Heart left ventricle (tissue), 16 donors: ENCODE measurements around the gene ACADSB. TPM values are rescaled to one million over a fixed set of nuclear protein-coding genes. Genes with fewer than 3 reads are reported as not detected.

ENCODE experiments used
- ATAC-seq, 4 donors: fragments of 200-7000 bp; cut with Tn5 transposase; one replicate each; pipeline ENCODE4 v1.9.1; 2020 to 2022; ENCODE audit warnings: moderate library complexity in 4 of 4, mild to moderate bottlenecking in 3 of 4, moderate number of reproducible peaks in 1 of 4
- DNase-seq, 5 donors: peaks; one replicate each; pipeline ENCODE4 v3.0.0-alpha.2; 2020
- H3K27ac ChIP-seq, 12 donors: fragments of 200-600 bp; sonication (generic) in 4 of 12; one replicate each; pipeline versions ENCODE4 v1.5.0 to v1.8.0; 2016 to 2022; ENCODE audit warnings: mild to moderate bottlenecking in 2 of 12
- H3K27me3 ChIP-seq, 9 donors: fragments of 200-600 bp; sonication (generic) in 2 of 9; one replicate each; pipeline versions ENCODE4 v1.5.1 to v1.8.0; 2016 to 2022; ENCODE audit warnings: mild to moderate bottlenecking in 3 of 9
- H3K36me3 ChIP-seq, 9 donors: fragments of 200-600 bp; sonication (generic) in 2 of 9; one replicate each; pipeline versions ENCODE4 v1.5.0 to v1.8.0; 2018 to 2022; ENCODE audit warnings: mild to moderate bottlenecking in 2 of 9
- H3K4me1 ChIP-seq, 12 donors: fragments of 200-600 bp; sonication (generic) in 4 of 12; one replicate each; pipeline versions ENCODE4 v1.5.0 to v1.8.0; 2016 to 2022; ENCODE audit warnings: mild to moderate bottlenecking in 3 of 12
- H3K4me3 ChIP-seq, 12 donors: fragments of 200-600 bp; sonication (generic) in 4 of 12; one replicate each; pipeline versions ENCODE4 v1.5.0 to v1.8.0; 2017 to 2022; ENCODE audit warnings: mild to moderate bottlenecking in 9 of 12, moderate library complexity in 4 of 12
- H3K9me3 ChIP-seq, 12 donors: fragments of 200-600 bp; sonication (generic) in 4 of 12; one replicate each; pipeline versions ENCODE4 v1.5.0 to v1.8.0; 2016 to 2022; ENCODE audit warnings: mild to moderate bottlenecking in 1 of 12
- POLR2A ChIP-seq, 2 donors: fragments of 450-650 bp; IDR thresholded peaks; one replicate each; pipeline ENCODE4 v1.6.1; 2017; ENCODE audit warnings: antibody characterized with exemption in 2 of 2, mild to moderate bottlenecking in 2 of 2, moderate library complexity in 2 of 2
- whole genome bisulfite sequencing, 4 donors: extraction: QIAGEN DNeasy Blood & Tissue Kit in 2 of 4; methylation state at CpG; one replicate each; pipeline versions ENCODE4 v1.1.5 to v1.1.7; 2013 to 2018; 5-methylcytosine and 5-hydroxymethylcytosine counted together
- intact Hi-C, 10 donors: fragments of 100-400 bp; cut with DNase I; formaldehyde crosslinking; loops; one replicate each; pipeline versions ENCODE4 v1.11.1 to v1.14.2; 2022
- polyA plus RNA-seq, 2 donors: library from polyadenylated mRNA; stranded (reverse); fragments of 200-250 nt; gene quantifications; one replicate each; pipeline ENCODE4 v1.2.3, GENCODE V29; 2013
- total RNA-seq, 9 donors: library from RNA; depleted of rRNA in 2 of 9; stranded (reverse); fragments of >200 nt in 2 of 9; fragmentation: NEBNext Ultra II Directional in 3 of 9; extraction: Animal tissue kit (Norgen Biotek cat#: 25700) in 3 of 9; gene quantifications; one replicate each; pipeline versions ENCODE4 v1.1.0 to v1.2.4, GENCODE V29; 2016 to 2023
- TF ChIP-seq, protein P1 (sequence below), 12 donors: fragments of 200-600 bp; sonication (generic) in 4 of 12; IDR thresholded peaks; one replicate each; pipeline versions ENCODE4 v1.5.0 to v1.8.0; 2018 to 2022; ENCODE audit warnings: antibody characterized with exemption in 12 of 12, mild to moderate bottlenecking in 5 of 12
- donor health status: ischemic (EF 13 %, LVEDD 7.1; RV severe dilation, severe dysfunction).
- donor health status: healthy with polysubstance abuse.
- donor health status: DM: no; HTN: yes; CAD: no.
- donor health status: DM: no; HTN: no; CAD: no.
- donor health status: ischemic (EF 25% LVEDD 6.9; RV normal size, moderate dysfunction).
- donor health status: ischemic (EF 25% LVEDD 5.7; RV mildly dilated, moderate dysfunction).
- donor health status: healthy.
- donor health status: DM: yes; HTN: yes; CAD: no.
- donor health status: ischemic (EF 35%, LVEDD 5.7; RV mildly dilated, moderate dysfunction).
- donor health status: nonischemic (EF 11% LVEDD 7.7; RV severe dilation, severe dysfunction).
- donor health status: DM: yes; HTN: yes; CAD: no.
- donor health status: PGD.
- donor health status: ischemic (EF 29% LVEDD 5.4; RV normal size, mild dysfunction).
- donor health status: nonischemic (EF 23%, LVEDD 6.1; RV moderate dilation, normal function).

ACADSB gene
- total and polyA plus RNA-seq, 11 donors: 9.6 to 102 (median 53.4) TPM

DNA sequence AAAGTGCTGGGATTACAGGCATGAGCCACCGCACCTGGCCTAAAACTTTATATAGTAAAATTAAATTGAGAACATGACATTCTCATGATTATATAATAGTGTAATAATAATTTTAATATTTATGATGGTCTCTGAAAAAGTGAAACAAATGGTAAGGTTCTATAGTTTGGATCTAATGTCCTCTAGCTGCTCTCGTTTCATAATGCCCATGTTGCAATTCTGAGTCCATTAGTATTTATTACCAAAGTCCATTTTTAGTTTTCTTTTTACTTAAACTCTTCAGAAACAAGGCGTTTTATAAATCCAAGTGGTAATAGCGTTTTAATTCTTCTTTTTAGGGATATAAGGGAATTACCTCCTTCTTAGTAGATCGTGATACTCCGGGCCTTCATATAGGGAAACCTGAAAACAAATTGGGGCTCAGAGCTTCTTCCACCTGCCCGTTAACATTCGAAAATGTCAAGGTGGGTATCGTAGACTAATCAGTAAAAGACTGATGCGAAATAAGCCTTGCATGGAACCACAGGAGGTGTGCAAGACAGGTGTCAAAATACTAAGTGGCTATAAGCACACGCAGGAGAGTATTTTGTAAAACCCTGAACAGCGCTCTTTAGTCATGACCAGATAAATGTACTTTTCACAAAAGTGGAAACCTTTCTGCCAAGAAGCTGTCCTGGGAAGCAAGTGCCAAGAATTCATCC lies 34.1 kb downstream of the ACADSB start:
- H3K9me3 ChIP-seq: no peaks in the 10 kb centered on the region
- no peaks in the 10 kb centered on the region for H3K27me3 ChIP-seq
- peaks cover 0 to 90% (median 16%) of the 10 kb centered on the region in 9 donors for H3K36me3 ChIP-seq
- intact Hi-C loops: loop anchor here in 8 of 10 donors (1.0 to 5.0 kb wide), 3 partner anchors 514 to 516 kb away; no protein-coding TSS in a partner anchor
- DNase-seq (no peak), ATAC-seq (no peak)
- H3K4me1 ChIP-seq: no peaks in the 10 kb centered on the region
- 87 to 89% (median 89%) methylated on average over 12 of the region's 12 CpGs for WGBS, 4 donors
- H3K4me3 ChIP-seq: no peak overlapping the region
- no peak overlapping the region for H3K27ac ChIP-seq
- TF ChIP-seq POLR2A (IDR thresholded peaks at IDR 0.05): no peak
- TF ChIP-seq, protein P1, sequence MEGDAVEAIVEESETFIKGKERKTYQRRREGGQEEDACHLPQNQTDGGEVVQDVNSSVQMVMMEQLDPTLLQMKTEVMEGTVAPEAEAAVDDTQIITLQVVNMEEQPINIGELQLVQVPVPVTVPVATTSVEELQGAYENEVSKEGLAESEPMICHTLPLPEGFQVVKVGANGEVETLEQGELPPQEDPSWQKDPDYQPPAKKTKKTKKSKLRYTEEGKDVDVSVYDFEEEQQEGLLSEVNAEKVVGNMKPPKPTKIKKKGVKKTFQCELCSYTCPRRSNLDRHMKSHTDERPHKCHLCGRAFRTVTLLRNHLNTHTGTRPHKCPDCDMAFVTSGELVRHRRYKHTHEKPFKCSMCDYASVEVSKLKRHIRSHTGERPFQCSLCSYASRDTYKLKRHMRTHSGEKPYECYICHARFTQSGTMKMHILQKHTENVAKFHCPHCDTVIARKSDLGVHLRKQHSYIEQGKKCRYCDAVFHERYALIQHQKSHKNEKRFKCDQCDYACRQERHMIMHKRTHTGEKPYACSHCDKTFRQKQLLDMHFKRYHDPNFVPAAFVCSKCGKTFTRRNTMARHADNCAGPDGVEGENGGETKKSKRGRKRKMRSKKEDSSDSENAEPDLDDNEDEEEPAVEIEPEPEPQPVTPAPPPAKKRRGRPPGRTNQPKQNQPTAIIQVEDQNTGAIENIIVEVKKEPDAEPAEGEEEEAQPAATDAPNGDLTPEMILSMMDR (IDR thresholded peaks at IDR 0.05): no peak

DNA sequence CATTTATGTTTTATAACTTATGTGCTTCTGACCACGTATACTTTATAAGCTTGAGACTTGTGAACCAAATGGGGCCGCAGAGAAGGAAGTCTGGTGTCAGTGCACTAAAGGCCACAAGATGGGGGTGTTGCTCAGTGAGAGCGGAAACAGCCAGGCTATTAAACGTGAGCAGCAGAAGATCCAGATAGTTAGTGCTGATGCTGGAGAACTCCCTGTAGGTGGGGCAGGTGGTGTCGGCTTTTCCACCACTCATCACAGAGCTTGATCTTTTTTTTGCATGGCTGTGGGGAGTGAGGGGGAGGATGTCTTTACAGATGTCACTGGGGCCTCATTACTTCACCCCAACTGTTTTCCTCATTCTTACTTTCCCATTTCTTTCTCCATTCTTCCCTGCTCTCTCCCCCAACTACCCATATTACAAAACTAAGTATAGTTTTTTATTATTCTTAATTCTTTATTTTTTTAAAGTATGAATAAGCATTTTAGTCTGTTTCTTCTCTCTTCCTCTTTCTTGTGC lies 34.7 kb downstream of the ACADSB start:
- Histone ChIP-seq H3K4me1 (no peaks in the 10 kb centered on the region), H3K36me3 (peaks cover 0 to 90% (median 21%) of the 10 kb centered on the region in 9 donors), H3K9me3 (no peaks in the 10 kb centered on the region), H3K4me3 (no peak overlapping the region), H3K27me3 (no peaks in the 10 kb centered on the region), H3K27ac (no peak overlapping the region)
- TF ChIP-seq, protein P1 (IDR thresholded peaks at IDR 0.05): peak; percentile 29 to 63 (median 48)
- TF ChIP-seq POLR2A (IDR thresholded peaks at IDR 0.05): no peak
- intact Hi-C loops: loop anchor here in 8 of 10 donors (1.0 to 5.0 kb wide), 3 partner anchors 514 to 516 kb away; no protein-coding TSS in a partner anchor
- 8 to 26% (median 18%) methylated on average over 5 of the region's 5 CpGs for WGBS, 4 donors
- peak in 3 of 4 donors; percentile 37 to 71 (median 61) for ATAC-seq
- peak in 1 of 5 donors; percentile 20 for DNase-seq

DNA sequence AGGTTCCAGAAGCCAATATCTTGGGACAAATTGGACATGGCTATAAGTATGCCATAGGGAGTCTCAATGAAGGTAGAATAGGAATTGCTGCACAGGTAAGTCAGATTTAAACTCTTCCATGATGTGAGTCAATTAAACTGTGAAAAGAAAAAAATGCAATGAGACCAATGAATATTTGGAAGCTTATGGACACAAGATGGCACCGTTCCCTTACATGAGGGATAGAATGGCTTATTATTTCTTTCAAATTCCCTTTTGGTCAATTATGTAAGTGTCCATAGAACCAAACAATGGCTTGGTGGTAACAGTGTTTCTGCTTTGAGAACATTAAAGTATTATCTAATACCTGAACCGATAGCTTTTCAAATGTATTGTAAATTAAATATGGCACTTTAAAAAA lies 35.6 kb downstream of the ACADSB start:
- no peaks in the 10 kb centered on the region for H3K9me3 ChIP-seq
- DNase-seq (no peak), ATAC-seq (no peak)
- no peak overlapping the region for H3K27ac ChIP-seq
- 86 to 90% (median 87%) methylated on average over 2 of the region's 2 CpGs for WGBS, 4 donors
- H3K4me3 ChIP-seq: no peak overlapping the region
- H3K27me3 ChIP-seq: no peaks in the 10 kb centered on the region
- H3K4me1 ChIP-seq: no peaks in the 10 kb centered on the region
- H3K36me3 ChIP-seq: peaks cover 0 to 90% (median 28%) of the 10 kb centered on the region in 9 donors
- intact Hi-C loops: loop anchor here in 5 of 10 donors (1.0 to 5.0 kb wide), 3 partner anchors 513 to 515 kb away; no protein-coding TSS in a partner anchor
- no peak for TF ChIP-seq POLR2A (IDR thresholded peaks at IDR 0.05)
- TF ChIP-seq, protein P1 (IDR thresholded peaks at IDR 0.05): no peak

DNA sequence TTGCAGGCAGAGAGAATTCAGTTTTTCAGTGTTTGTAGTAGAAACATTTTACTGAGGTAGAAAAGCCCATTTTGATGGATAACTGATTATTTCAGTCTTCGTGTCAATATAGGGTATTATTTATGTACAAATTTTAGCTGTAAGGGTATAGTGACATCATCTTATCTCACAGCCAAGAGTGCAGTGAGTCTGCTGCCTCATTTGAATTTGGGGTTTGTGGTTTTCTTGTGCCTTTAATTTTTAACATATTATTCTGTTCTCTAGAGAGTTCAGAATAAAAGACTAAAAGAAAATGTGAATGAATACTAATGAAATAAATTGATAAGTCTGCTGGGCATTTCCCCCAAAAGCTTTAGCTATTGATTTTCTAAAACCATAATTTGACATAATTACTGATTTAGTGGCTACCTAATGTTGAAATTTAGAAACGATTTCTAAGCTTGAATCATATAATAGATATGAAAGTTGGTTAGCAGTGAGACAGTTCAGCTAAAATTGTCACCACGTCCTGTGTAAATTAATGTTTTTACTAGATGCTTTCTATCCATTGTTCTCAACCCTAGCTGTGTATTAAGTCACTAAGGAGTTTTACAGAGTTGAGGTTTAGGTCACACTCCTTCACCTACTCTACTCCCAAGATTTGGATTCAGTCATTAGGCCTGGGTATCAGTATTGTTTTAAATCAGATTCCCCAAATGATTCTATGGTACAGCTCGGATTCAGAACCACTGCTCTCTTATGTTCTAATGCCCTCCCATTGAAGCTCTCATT lies 37.3 kb downstream of the ACADSB start:
- H3K4me1 ChIP-seq: no peaks in the 10 kb centered on the region
- TF ChIP-seq POLR2A (IDR thresholded peaks at IDR 0.05): no peak
- TF ChIP-seq, protein P1 (IDR thresholded peaks at IDR 0.05): no peak
- no peak overlapping the region for H3K4me3 ChIP-seq
- intact Hi-C loops: loop anchor here in 1 of 10 donors (2.0 kb wide), 1 partner anchor 513 kb away; no protein-coding TSS in a partner anchor
- DNase-seq: no peak
- WGBS, 4 donors: 85 to 90% (median 88%) methylated on average over 4 of the region's 4 CpGs
- H3K36me3 ChIP-seq: peaks cover 0 to 93% (median 36%) of the 10 kb centered on the region in 9 donors
- no peak overlapping the region for H3K27ac ChIP-seq
- no peaks in the 10 kb centered on the region for H3K9me3 ChIP-seq
- H3K27me3 ChIP-seq: no peaks in the 10 kb centered on the region
- ATAC-seq: no peak
